GM19043 (cell line): ENCODE results near the gene AIG1.
"Not testable (repeated sequence)": the region's sequence is repeated elsewhere in the genome, so short reads cannot be mapped to it uniquely, and the experiment has no call there.

Experiments used
- ATAC-seq: cut with Tn5 transposase; IDR thresholded peaks from one replicate; pipeline ENCODE4 v1.9.1; 2021; ENCODE audit warnings: low read depth; ENCODE audit not compliant: unreplicated experiment

Gene AIG1

DNA sequence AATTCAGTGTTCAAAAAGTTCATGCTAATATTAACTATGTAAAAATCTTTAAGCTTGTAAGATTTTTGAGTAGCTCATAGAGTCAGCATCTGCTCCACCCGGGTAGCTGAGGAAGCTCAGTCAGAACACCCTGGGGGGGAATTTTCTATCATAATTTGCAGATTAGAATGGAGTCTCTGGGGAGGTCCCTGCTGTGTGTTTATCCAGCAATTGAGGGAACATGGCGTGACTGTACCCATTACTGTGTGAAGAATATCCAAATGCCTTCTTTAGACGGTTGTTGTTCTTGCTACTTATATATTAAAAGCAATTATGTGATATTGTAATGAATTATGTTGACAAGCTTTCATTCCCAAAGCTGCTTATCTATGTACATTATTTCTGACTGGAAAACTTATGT lies 64.8 kb downstream of the AIG1 start:
- ATAC-seq, result no peak

DNA sequence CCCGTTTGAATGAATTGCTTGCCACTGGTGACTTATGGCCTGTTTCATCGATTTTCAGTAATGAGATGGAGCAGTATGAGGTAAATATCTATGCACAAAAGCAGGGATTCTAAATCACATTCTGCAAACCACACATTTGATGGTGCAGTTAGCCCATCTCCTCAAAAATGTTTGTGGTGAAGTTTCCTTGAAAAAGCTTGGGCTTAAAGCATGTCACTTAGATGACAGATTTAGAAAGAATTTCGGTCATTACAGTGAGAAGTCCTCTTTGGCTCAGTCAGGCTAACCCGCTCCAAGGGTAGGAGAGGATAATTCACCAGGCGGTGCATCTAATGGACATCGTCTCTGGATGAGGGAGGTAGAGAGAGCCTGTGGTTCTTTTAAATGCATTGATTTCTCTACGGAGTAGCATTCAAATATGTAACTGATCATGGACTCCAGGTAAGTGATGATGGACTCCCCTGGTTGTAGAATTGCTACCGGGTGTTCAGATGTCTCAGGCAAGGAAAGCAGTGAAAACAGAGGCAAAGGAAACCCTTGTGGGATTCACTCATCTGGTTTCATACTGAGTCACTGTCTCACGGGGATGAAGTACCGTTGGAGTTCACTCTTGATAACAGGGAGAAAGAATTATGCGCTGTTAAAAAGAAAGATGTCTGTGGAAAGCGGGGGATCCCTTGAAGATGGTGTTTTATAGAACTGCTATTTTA lies 65.3 kb downstream of the AIG1 start:
- ATAC-seq, result peak; percentile 60

DNA sequence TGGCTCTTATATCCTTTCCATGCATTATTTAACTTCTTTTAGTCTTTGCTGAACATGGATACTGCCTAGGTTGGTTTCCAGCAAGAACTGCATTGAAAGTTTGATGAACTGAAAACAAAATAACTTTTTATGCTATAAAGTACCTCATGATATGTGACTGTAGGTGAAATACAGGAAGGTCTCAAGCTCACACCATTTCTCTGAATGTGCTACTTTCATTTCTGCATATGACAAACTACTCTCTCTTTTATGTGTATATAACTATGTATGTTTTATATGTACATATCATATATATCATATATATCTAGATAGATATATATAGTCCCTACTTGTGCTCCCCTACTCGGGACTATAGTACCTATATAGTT lies 65.9 kb downstream of the AIG1 start:
- peak; percentile 83 for ATAC-seq

DNA sequence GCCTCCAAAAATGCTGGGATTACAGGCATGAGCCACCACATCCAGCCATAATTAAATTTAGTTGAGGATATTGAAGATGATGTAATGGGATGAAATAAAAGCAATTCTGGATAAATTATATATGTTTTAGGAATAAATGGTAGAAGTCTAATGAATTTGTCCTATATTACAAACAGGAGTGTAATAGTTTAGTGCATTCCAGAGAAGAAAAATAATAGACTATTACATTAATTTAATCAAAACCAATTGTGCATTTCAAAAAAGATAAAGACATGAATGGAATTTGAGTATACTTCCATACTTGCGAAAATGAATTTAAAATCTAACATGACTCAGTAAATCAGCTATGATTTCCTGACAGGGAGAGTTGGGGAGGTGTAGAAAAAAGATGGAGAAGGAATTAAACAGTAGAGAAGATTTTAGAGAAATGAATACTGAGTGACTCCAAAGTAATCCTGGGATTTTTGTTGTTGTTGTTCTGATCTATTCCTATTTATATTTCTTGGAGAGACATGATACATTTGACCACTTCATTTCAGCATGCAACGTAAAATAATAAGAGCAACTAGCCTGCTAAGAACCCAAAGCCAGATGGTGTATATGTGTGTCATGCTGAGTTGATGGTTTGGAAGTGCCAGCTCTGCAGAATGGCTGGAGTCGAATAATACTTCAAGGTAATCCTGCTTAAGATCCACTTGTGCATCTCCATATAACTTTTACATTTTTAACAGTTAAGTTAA lies 67.4 kb downstream of the AIG1 start:
- ATAC-seq, result no peak

DNA sequence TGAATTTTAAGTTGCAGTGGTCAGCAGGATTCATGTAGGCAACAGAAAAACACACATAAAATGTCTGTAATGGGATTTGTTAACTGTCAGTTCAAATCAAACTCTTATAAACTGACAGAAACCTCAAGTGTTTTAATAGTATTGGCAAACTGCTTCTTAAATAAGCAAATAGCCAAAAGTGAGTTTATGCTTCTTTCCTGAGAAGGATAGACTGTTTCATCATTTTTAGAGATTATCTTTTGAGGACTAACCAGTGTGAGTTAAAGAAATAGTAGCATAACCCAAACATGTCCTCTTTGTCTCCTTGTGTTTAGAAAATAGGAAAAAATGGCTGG lies 68.0 kb downstream of the AIG1 start:
- ATAC-seq, result no peak

DNA sequence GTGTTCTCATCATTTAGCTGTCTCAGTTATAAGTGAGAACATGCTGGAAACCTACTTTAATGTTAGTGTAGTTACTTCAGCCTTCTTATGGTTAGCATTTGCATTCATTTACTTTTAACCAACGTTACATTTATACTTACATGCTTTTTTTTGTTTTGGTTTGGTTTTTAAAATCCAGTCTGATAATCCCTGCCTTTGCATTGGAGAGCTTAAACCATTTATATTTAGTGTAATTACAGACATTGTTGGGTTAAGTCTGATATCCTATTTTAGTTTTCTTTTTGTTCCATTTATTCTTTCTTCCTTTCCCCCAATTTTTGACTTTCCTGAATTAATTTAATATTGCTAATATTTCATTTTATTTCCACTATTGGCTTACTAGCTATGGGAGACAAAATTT lies 70.2 kb downstream of the AIG1 start:
- ATAC-seq, result no peak

DNA sequence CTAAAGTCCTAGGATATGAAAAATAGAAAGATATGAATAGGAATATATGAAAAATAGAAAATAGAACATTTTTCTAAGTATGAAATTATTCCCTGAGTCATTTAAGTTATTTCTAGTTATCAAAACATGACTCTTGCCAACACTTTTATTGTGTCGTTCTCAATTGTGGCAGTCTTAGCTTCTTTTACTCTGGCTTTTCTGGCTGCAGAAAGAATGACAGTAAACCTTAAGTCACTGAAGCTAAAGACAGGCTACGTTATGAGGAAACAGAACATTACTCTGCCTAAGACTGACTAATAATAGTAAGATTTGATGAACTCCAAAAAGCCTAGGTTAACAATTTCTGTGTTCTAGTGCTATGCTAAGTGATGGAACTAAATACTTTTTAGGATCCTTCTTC lies 74.6 kb downstream of the AIG1 start:
- ATAC-seq, result no peak

DNA sequence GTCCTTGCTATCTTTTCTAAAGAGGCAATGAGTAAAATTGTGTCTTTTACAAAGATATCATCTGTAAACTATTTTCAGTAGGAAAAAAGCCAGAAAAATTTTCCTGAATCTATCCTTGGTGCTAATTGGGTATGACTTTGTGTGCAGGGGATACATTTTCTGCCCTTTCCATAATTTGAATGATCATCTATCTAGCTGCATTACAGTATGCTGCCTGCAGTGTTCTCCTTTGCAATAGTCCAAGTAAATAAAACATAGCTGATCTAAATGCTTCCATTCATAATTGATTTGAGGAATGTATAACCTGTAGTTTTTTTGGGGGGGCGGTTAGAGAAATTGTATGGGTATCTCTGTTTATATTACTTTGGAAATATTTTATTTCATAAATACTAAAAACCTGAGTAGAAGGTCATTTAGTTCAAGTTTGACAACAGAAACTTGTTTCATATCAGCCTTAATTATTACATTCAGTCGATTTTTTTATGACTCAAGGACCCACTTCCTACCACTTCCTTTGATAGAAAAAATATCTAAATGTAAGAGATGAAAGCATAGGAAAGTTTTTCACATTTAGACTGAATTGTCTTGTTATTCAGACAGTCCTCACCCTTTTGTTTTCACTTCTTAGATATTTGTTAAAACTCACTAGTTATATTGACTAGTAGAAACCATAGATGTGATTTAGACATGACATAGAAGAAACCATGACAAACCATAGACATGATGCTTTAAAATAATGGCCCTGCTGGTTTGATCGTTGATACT lies 75.3 kb downstream of the AIG1 start:
- no peak for ATAC-seq

DNA sequence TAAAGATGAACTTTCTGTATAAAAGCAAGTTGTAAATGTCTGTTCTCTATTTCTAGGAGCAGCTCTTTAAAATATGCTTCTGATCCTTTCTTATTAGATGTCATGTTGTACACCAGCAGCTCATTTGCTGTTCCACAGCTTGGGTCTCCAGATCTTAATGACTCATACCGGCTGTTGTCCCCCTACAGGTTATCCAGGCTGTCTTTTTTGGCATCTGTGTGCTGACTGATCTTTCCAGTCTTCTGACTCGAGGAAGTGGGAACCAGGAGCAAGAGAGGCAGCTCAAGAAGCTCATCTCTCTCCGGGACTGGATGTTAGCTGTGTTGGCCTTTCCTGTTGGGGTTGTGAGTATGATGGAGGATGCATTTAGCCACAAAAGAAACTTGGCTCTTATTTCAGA lies 76.0 kb downstream of the AIG1 start:
- ATAC-seq, result no peak

DNA sequence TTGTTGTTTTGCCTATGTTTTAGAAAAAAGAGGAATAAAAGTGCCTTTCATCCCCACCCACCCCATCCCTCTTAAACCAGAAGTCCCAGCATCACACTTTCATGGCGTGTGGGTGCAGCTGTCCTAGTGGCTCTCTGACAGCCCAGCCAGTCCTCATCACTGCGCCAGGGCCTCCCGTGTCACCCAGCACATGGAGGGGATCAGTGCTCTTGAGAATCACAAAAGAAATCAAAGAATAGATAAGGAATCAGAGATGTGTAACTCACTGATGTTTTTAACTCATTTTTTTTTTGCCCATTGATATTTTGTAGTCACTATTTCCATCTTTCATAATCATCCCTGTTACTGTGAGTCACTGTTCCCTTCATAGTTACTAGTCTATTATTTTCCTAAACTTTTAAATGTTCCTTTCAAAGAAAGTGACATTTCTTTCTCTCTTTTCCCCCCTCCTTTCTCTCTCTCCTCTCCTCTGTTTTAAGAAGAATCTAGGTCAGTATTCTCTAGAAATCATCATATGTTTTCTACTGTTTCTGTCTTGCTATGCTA lies 78.6 kb downstream of the AIG1 start:
- ATAC-seq, result no peak

DNA sequence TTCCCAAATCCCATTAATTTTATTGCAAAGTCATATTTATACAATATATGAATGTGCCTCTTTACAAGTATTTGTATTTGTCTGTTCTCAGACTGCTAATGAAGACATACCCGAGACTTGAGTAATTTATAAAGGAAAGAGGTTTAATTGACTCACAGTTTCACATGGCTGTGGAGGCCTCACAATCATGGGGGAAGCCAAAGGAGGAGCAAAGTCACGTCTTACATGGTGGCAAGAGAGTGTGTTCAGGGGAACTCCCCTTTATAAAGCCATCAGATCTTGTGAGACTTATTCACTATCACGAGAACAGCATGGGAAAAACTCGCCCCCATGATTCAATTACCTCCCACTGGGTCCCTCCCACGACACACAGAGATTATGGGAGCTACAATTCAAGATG lies 79.2 kb downstream of the AIG1 start:
- not testable (repeated sequence) for ATAC-seq

DNA sequence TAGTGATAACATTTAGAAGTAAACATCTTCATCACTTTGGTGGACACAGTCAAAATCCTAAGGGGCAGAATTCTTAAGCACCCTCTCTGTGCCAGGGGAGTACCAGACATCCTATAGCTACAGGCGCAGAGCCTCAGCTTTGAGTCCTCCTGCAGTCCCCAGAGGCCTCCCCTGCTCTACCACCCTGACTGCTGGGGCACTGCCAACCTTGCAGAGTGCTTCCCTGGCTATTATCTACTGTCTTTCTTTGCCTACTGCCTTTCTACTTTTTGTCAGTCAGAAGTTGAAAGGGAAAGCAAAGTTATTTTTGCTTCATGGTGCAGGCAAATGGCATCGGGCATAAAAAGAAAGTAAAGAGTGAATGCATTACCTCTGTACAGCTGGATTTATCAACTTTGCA lies 80.1 kb downstream of the AIG1 start:
- ATAC-seq, result no peak

DNA sequence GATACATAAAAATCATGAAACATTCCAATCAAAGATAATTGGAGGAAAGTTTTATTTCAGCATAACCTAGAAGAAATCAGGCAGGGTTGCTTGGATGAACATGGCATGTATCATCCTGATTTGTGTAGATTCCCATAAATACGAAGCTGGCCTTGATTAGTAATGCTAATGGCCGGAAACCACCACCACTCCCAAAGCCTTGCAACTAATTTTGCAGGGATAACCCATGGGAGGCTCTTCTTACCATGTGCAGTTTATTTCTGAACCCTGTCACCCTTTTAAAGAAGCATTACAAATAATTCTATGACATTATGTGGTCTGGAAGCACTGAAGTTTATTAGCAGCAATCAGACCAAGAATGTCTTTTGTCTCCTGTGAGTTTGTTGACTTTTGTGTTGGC lies 80.8 kb downstream of the AIG1 start:
- no peak for ATAC-seq

DNA sequence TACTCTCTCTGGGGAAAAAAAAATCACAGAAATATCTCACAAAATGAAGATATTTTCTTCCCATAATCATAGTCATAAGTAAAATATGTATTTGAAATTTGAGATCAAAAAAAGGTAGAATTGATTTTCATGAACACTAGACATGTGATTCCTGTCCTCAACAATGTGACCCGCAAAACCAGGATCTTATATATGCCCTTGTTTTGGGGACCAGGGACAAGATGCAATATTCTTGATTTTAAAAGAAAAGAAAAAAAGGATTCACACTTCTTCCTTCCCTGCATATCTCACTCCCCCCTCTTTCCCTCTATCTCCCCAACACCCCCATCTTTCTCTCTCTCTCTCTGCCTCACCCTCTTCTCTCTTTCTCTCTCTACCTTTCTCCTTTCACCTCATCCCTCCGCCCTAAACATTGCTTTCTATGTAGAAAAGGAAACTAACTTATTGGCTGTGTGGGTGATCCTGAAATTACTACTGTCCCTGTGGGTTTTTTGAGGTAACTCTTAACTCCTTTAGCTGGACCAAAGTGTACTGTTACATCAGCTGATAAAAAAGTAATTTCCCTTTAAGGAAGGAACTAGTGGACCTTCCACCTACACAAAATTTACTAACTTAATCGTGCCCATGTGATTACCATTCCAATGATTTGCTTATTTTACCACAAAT lies 85.6 kb downstream of the AIG1 start:
- ATAC-seq, result no peak

DNA sequence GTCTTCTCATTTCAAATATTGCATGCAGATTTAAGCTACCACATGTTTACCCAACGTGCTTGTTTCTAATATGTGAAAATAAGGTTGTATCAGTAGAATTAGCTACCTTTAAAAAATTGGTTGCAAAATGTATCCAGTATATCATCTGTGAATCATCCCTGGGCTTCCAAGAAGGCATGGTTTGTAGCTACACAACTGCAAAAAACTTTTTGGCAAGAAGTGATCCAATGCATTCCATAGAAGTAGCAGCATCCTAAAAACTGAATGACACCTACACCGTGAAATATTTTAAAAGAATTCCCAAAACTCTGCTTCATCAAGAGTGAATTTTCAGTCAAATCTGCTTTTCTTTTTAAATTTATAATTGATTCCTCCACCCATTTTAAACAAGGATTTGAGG lies 89.1 kb downstream of the AIG1 start:
- ATAC-seq, result no peak

DNA sequence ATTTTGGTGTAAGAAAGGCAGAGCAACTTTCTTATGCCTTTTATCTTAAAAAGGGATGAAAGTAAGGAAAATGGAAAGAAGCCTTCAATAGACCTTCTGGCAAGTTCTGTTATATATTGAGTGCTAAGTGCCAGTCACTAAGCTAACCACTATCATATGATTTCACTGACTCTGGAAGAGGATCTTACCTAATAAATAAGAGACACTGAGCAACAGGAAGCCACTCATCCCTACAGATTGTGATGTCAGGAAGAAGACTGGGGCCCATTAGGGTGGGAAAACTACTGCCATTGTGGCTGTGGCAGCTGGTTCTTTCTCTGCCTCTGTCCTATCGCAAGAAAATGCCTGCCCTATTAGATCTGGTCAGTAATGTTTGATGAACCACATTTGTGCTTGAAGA lies 89.6 kb downstream of the AIG1 start:
- no peak for ATAC-seq

DNA sequence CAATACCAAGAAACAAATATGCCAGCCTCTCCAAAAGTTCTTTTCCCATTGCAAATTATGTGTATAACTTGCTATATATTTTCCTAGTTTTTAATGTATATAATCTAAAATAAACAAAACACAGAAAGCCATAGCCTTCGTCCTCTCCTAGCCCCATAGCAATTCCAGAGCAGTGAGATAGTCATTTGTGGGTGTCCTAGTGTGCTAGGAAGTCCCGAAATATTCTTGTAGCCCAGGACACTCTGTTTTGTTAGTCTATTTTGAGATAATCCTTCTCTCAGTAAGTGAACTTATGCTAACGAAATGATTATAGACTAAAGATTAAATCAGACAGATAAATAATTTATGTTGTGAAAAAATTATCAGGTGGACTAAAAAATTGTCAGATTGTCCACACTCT lies 90.7 kb downstream of the AIG1 start:
- ATAC-seq, result no peak

DNA sequence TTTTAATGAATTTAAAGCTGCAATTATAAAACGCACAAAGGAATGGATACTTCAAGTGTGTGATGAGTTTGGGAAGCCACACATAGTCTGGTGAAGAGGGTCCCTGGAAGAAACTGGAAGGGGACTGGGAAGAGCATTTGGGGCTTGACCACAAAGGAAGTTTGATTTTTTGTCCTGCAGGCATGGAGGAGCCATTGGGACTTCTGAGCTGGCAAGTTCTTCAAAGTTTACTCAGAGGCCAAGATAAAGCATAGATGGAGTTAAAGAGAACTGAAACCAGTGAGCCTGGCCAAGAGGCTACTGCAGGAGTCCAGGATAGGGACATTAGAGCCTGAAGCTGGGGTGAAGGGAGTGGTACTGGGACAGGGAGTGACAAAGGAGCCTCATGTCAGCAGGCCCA lies 95.0 kb downstream of the AIG1 start:
- no peak for ATAC-seq

DNA sequence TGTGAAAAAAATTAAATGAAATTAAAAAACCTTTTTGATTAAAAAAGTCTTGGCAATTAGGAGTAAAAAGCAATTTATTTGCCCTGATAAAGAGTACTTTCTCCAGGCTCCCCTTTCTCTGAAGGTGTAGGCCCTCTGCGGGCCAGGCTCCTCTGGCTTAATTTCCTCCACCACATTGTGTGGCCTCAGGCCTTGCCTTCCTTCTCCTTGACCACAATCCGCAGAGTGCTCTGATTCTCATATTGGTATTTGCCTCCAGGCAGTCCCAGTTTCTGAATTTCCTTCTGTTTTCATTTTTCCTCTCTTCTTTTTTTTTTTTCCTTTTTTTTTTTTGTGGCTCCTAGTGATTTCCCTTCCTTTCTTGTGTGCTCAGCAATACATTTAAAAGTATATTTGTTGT lies 96.4 kb downstream of the AIG1 start:
- no peak for ATAC-seq

DNA sequence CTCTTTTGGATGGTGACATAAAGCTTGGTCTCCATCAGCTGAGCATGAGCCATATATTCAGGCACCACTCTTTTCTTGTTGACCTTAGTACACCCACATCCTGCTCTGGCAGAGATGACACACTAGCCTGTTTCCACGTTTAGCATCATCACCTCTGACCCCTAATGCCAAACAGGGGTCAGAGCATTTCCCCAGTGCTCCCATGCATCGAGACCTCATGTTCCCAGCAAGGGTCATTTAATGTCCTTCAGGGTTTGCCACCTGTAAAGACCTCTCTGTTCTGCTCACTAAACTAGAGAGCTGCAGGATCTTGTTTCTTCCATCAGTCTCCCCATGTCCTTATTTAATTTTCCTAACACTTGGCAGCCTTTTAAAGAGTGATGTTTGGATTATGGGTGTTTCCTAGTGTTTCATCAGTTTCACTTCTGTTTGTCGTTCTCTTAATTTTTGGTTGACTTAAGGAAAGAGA lies 97.5 kb downstream of the AIG1 start:
- ATAC-seq, result no peak

DNA sequence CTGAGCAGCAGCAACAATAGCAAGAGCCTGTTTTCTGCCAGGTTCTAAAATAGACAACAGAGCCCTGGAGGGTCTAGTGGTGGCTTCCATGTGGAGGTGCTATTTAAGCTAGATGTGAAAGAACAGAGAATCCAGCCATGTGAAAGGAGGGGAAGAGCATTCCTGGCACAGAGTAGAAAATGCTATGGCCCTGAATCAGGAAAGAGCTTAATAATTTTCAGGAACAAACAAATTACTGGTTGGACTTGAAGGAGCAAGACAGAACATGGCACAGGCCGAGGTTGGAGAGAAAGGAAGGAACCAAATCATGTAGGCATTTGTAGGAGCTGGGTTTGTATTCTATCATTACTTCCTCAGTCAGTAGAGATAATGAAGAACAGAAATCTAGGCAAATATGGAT lies 98.3 kb downstream of the AIG1 start:
- ATAC-seq, result no peak
